GM12878 (cell line): ENCODE data around the gene MSLN. TPM values are rescaled to one million over a fixed set of nuclear protein-coding genes. Genes with fewer than 3 reads are reported as not detected.

Experiments
- BCL11A ChIP-seq: IDR thresholded peaks from 2 replicates; pipeline ENCODE4 v1.6.1; 2011; ENCODE audit warnings: low read depth, low read length
- CTCF ChIP-seq, 3 experiments: IDR thresholded peaks in 2 of 3; conservative IDR thresholded peaks in 1 of 3; 2 replicates each; pipeline ENCODE4 v1.5.1; 2011; ENCODE audit warnings: low read depth in 3 of 3, low read length in 3 of 3, mild to moderate bottlenecking in 3 of 3, control low read depth in 2 of 3, moderate library complexity in 2 of 3, inconsistent platforms in 1 of 3, mixed read lengths in 1 of 3; ENCODE audit not compliant: control insufficient read depth in 2 of 3, insufficient read depth in 1 of 3; ENCODE audit errors: extremely low read depth in 1 of 3
- EZH2 ChIP-seq: IDR thresholded peaks from 2 replicates; pipeline ENCODE4 v1.6.1; 2012; ENCODE audit warnings: low read depth, mild to moderate bottlenecking, control low read depth, inconsistent platforms, low read length, borderline replicate concordance; ENCODE audit not compliant: control insufficient read depth
- GATAD2B ChIP-seq: fragments of 450-650 bp; conservative IDR thresholded peaks from 2 replicates; pipeline ENCODE4 v1.6.1; 2017; ENCODE audit warnings: low read depth, mild to moderate bottlenecking, moderate library complexity
- IKZF1 ChIP-seq: fragments of 450-650 bp; conservative IDR thresholded peaks from 2 replicates; pipeline ENCODE4 v1.6.1; 2017; ENCODE audit warnings: antibody characterized with exemption, mild to moderate bottlenecking
- NR2F1 ChIP-seq: fragments of 450-650 bp; conservative IDR thresholded peaks from 2 replicates; pipeline ENCODE4 v1.6.1; 2017; ENCODE audit warnings: mild to moderate bottlenecking
- PAX8 ChIP-seq: fragments of 450-650 bp; IDR thresholded peaks from 2 replicates; pipeline ENCODE4 v1.6.1; 2017; ENCODE audit warnings: mild to moderate bottlenecking, moderate library complexity
- USF1 ChIP-seq: IDR thresholded peaks from 2 replicates; pipeline ENCODE4 v1.6.1; 2011; ENCODE audit warnings: borderline replicate concordance, low read depth, mild to moderate bottlenecking, moderate library complexity, mixed read lengths, low read length; ENCODE audit not compliant: insufficient read depth; ENCODE audit errors: extremely low read length
- polyA plus RNA-seq, 11 experiments: library from polyadenylated mRNA; depleted of rRNA in 4 of 11; unstranded in 6 of 11; stranded (reverse) in 5 of 11; fragments of >200 nt; fragmentation: Nextera tagmentation in 4 of 11; fragmentation: Illumina TruSeq in 1 of 11; extraction: Ambion mirVana in 4 of 11; extraction: Trizol in 1 of 11; gene quantifications; 1 replicate in 1 of 11; 2 replicates in 10 of 11; pipeline versions ENCODE4 v1.2.1 to v1.2.3, GENCODE V29; 2011 to 2016; ENCODE audit warnings: inconsistent platforms in 2 of 11, missing spikeins in 2 of 11, low read depth in 1 of 11
- total RNA-seq, 4 experiments: library from RNA; depleted of rRNA in 3 of 4; stranded (reverse); fragments of >200 nt in 3 of 4; fragmentation: Illumina TruSeq in 1 of 4; extraction: Trizol in 1 of 4; gene quantifications; 2 replicates each; pipeline versions ENCODE4 v1.2.1 to v1.2.3, GENCODE V29; 2013 to 2021

Gene MSLN
- total and polyA plus RNA-seq, 10 of the 15 experiments (the other 5 are each of a cell fraction or from before 2014, with no cell fraction given): 0.08 TPM; not detected in 9

GRCh38 chr16:715477-716199 lies 44.9 kb upstream of the MSLN start (continued):
- TF ChIP-seq CTCF (IDR thresholded peaks at IDR 0.05 in 2 of 3, conservative IDR thresholded peaks at IDR 0.05 in 1 of 3; ENCODE audit: control insufficient read depth in 2 of 3, extremely low read depth in 1 of 3, insufficient read depth in 1 of 3, low read depth in 3 of 3, low read length in 3 of 3) (0 out of 6 replicates have a peak, but pooled peaks of 2 of the 3 experiments have one; percentile 1 to 15), PAX8 (no peak), EZH2 (no peak), IKZF1 (peak; percentile 54; the same call in 1 of the 2 replicates), BCL11A (no peak), NR2F1 (0 out of 2 replicates have a peak, but pooled peaks have one; percentile 37), GATAD2B (peak; percentile 68; the same call in 1 of the 2 replicates), USF1 (no peak)
